ENCODE measurements around the gene GM2A. TPM values are rescaled to one million over a fixed set of nuclear protein-coding genes. Genes with fewer than 3 reads are reported as not detected.
A peak's percentile ranks its signal among the peaks of the same experiment; 100 is the strongest.
"Not testable (repeated sequence)": the region's sequence is repeated elsewhere in the genome, so short reads cannot be mapped to it uniquely, and the experiment has no call there.

Gene GM2A
- total RNA-seq, 2 donors from 2014 or later = 23.4 to 41.6 TPM

GRCh38 chr5:151224372-151224771 is 28.6 kb upstream of the GM2A start:
- DNase-seq (ENCODE audit: low spot score) = peak; percentile 44
- intact Hi-C loops (cut with DNase I) = loop anchor here in 1 of 2 donors (10.0 kb wide), 1 partner anchor 50 kb away; no protein-coding TSS in a partner anchor

- intact Hi-C loops (cut with DNase I) = loop anchor here in 1 of 2 donors (10.0 kb wide), 1 partner anchor 50 kb away; no protein-coding TSS in a partner anchor
- peak; percentile 30 for DNase-seq (ENCODE audit: low spot score)
Observed at GRCh38 chr5:151225071-151225470, 27.9 kb upstream of the GM2A start.

- peak; percentile 1 for DNase-seq (ENCODE audit: low spot score)
- intact Hi-C loops (cut with DNase I) = loop anchor here in 1 of 2 donors (10.0 kb wide), 1 partner anchor 51 kb away; no protein-coding TSS in a partner anchor
Observed at GRCh38 chr5:151225475-151225874, 27.5 kb upstream of the GM2A start.

GRCh38 chr5:151227918-151228447 is 25.0 kb upstream of the GM2A start:
- intact Hi-C loops (cut with DNase I) = loop anchor here in 1 of 2 donors (10.0 kb wide), 1 partner anchor 53 kb away; no protein-coding TSS in a partner anchor
- DNase-seq (ENCODE audit: low spot score) = no peak

GRCh38 chr5:151228986-151229385 is 24.0 kb upstream of the GM2A start:
- DNase-seq (ENCODE audit: low spot score) = no peak
- intact Hi-C loops (cut with DNase I) = loop anchor here in 1 of 2 donors (10.0 kb wide), 1 partner anchor 54 kb away; no protein-coding TSS in a partner anchor

GRCh38 chr5:151230048-151230680 is 22.8 kb upstream of the GM2A start:
- intact Hi-C loops (cut with DNase I) = loop anchor here in 1 of 2 donors (10.0 kb wide), 1 partner anchor 175 kb away; no protein-coding TSS in a partner anchor
- DNase-seq (ENCODE audit: low spot score) = no peak

- DNase-seq (ENCODE audit: low spot score) = no peak
- intact Hi-C loops (cut with DNase I) = loop anchor here in 1 of 2 donors (10.0 kb wide), 1 partner anchor 177 kb away; no protein-coding TSS in a partner anchor
Observed at GRCh38 chr5:151231359-151231758, 21.6 kb upstream of the GM2A start.

- intact Hi-C loops (cut with DNase I) = loop anchor here in 1 of 2 donors (10.0 kb wide), 1 partner anchor 179 kb away; no protein-coding TSS in a partner anchor
- no peak for DNase-seq (ENCODE audit: low spot score)
Observed at GRCh38 chr5:151233616-151234085, 19.3 kb upstream of the GM2A start.

GRCh38 chr5:151234476-151235238 is 18.3 kb upstream of the GM2A start:
- intact Hi-C loops (cut with DNase I) = loop anchor here (5.0 to 10.0 kb wide), 2 partner anchors 107 to 180 kb away; no protein-coding TSS in a partner anchor
- peak; percentile 88 for DNase-seq (ENCODE audit: low spot score)

- intact Hi-C loops (cut with DNase I) = loop anchor here (5.0 to 10.0 kb wide), 2 partner anchors 108 to 180 kb away; no protein-coding TSS in a partner anchor
- peak; percentile 32 for DNase-seq (ENCODE audit: low spot score)
Observed at GRCh38 chr5:151235239-151235571, 17.8 kb upstream of the GM2A start.

GRCh38 chr5:151236888-151237287 is 16.1 kb upstream of the GM2A start:
- intact Hi-C loops (cut with DNase I) = loop anchor here (5.0 to 10.0 kb wide), 2 partner anchors 110 to 182 kb away; no protein-coding TSS in a partner anchor
- no peak for DNase-seq (ENCODE audit: low spot score)

GRCh38 chr5:151237685-151238084 is 15.3 kb upstream of the GM2A start:
- intact Hi-C loops (cut with DNase I) = loop anchor here (5.0 to 10.0 kb wide), 2 partner anchors 110 to 183 kb away; no protein-coding TSS in a partner anchor
- DNase-seq (ENCODE audit: low spot score) = no peak

- DNase-seq (ENCODE audit: low spot score) = peak; percentile 83
- intact Hi-C loops (cut with DNase I) = loop anchor here (5.0 to 10.0 kb wide), 2 partner anchors 111 to 184 kb away; no protein-coding TSS in a partner anchor
Observed at GRCh38 chr5:151238303-151238741, 14.7 kb upstream of the GM2A start.

- intact Hi-C loops (cut with DNase I) = loop anchor here (5.0 to 10.0 kb wide), 2 partner anchors 112 to 185 kb away; no protein-coding TSS in a partner anchor
- DNase-seq (ENCODE audit: low spot score) = peak; percentile 95
Observed at GRCh38 chr5:151239237-151239861, 13.6 kb upstream of the GM2A start.

GRCh38 chr5:151240268-151240835 is 12.6 kb upstream of the GM2A start:
- intact Hi-C loops (cut with DNase I) = not testable (repeated sequence)
- peak; percentile 22 for DNase-seq (ENCODE audit: low spot score)

GRCh38 chr5:151240924-151241635 is 11.9 kb upstream of the GM2A start:
- DNase-seq (ENCODE audit: low spot score) = peak; percentile 54
- intact Hi-C loops (cut with DNase I) = no loop called here

- intact Hi-C loops (cut with DNase I) = no loop called here
- peak; percentile 29 for DNase-seq (ENCODE audit: low spot score)
Observed at GRCh38 chr5:151243127-151243526, 9.9 kb upstream of the GM2A start.

GRCh38 chr5:151243564-151243963 is 9.4 kb upstream of the GM2A start:
- intact Hi-C loops (cut with DNase I) = no loop called here
- peak; percentile 31 for DNase-seq (ENCODE audit: low spot score)

Data from posterior vena cava (tissue), 2 donors.